Stimulated activated CD8-positive, alpha-beta memory T cell treated with anti-CD3 and anti-CD28 coated beads, Interleukin-2, amount 100 ng/mL, for 1 hour (primary cell): ENCODE measurements around the gene FANCC.

Experiments
- DNase-seq, 2 donors: peaks; one replicate each; pipeline ENCODE4 v3.0.0-alpha.2; 2020; ENCODE audit warnings: low read depth in 2 of 2

Gene FANCC

GRCh38 chr9:95124582-95125367 lies 192.7 kb downstream of the FANCC start:
- no peak for DNase-seq

GRCh38 chr9:95120781-95121370 lies 196.6 kb downstream of the FANCC start:
- no peak for DNase-seq

- no peak for DNase-seq
Measured at GRCh38 chr9:95118596-95118995, 198.9 kb downstream of the FANCC start.

GRCh38 chr9:95116808-95117204 lies 200.7 kb downstream of the FANCC start:
- no peak for DNase-seq

- DNase-seq, result no peak
Measured at GRCh38 chr9:95116002-95116807, 201.3 kb downstream of the FANCC start.

- no peak for DNase-seq
Measured at GRCh38 chr9:95115104-95115503, 202.4 kb downstream of the FANCC start.

- DNase-seq, result no peak
Measured at GRCh38 chr9:95112436-95113280, 204.9 kb downstream of the FANCC start.

- no peak for DNase-seq
Measured at GRCh38 chr9:95111716-95112115, 205.8 kb downstream of the FANCC start.

GRCh38 chr9:95110921-95111525 lies 206.5 kb downstream of the FANCC start:
- DNase-seq, result no peak

- no peak for DNase-seq
Measured at GRCh38 chr9:95109456-95109855, 208.1 kb downstream of the FANCC start.

GRCh38 chr9:95108777-95109176 lies 208.7 kb downstream of the FANCC start:
- DNase-seq, result no peak

GRCh38 chr9:95107976-95108375 lies 209.5 kb downstream of the FANCC start:
- no peak for DNase-seq

- DNase-seq, result no peak
Measured at GRCh38 chr9:95107001-95107749, 210.3 kb downstream of the FANCC start.

GRCh38 chr9:95105519-95106287 lies 211.8 kb downstream of the FANCC start:
- DNase-seq, result no peak

- no peak for DNase-seq
Measured at GRCh38 chr9:95104980-95105379, 212.5 kb downstream of the FANCC start.

GRCh38 chr9:95104581-95104960 lies 212.9 kb downstream of the FANCC start:
- no peak for DNase-seq

- no peak for DNase-seq
Measured at GRCh38 chr9:95103871-95104580, 213.5 kb downstream of the FANCC start.

GRCh38 chr9:95103281-95103771 lies 214.2 kb downstream of the FANCC start:
- no peak for DNase-seq

GRCh38 chr9:95102572-95102971 lies 214.9 kb downstream of the FANCC start:
- DNase-seq, result no peak
